GM06990 (cell line): Measurements from ENCODE around the gene NEK11.

Experiments
- DNase-seq: peaks from one replicate; pipeline ENCODE4 v3.0.0-alpha.2; 2011; ENCODE audit not compliant: insufficient read length; ENCODE audit errors: extremely low read depth
- H3K27me3 ChIP-seq: replicated peaks from 2 replicates; pipeline ENCODE4 v1.6.0; 2011; ENCODE audit warnings: low read length; ENCODE audit not compliant: control insufficient read depth, insufficient read depth
- H3K36me3 ChIP-seq: 2 replicates; pipeline ENCODE4 v1.5.1; 2011; ENCODE audit warnings: low read length; ENCODE audit not compliant: control insufficient read depth, insufficient read depth
- H3K4me3 ChIP-seq: replicated peaks from 2 replicates; pipeline ENCODE4 v1.5.1; 2011; ENCODE audit warnings: low read depth, mild to moderate bottlenecking, control low read depth, low read length
- TF ChIP-seq, protein P1 (sequence below): IDR thresholded peaks from 2 replicates; pipeline ENCODE4 v1.5.1; 2011; ENCODE audit warnings: low read length, control low read depth, mild to moderate bottlenecking, inconsistent platforms; ENCODE audit not compliant: insufficient read depth, poor library complexity, severe bottlenecking

Gene NEK11

DNA sequence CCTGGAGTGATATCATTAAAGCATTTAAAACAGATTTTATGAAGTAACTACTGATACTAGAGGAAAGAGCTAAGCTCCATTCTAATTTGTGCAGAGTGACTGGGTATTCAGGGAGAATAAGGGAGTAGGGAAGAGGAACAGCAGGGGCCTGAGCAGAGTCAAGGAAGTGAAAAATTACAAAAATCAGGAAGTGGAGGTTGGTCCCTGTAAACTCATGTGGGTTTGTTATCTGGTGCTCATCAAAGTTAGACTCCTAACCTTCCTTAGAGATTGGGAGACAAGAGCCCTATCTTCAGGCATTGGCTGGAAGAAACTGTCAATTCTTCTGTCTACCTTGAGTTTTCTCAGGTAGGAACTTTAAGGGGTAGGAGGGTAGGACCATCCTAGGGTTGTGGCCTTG is 82.5 kb downstream of the NEK11 start:
- H3K27me3 ChIP-seq, result no peaks in the 10 kb centered on the region
- DNase-seq, result no peak
- H3K36me3 ChIP-seq, result no peaks in the 10 kb centered on the region
- H3K4me3 ChIP-seq, result no peak overlapping the region
- TF ChIP-seq, protein P1, sequence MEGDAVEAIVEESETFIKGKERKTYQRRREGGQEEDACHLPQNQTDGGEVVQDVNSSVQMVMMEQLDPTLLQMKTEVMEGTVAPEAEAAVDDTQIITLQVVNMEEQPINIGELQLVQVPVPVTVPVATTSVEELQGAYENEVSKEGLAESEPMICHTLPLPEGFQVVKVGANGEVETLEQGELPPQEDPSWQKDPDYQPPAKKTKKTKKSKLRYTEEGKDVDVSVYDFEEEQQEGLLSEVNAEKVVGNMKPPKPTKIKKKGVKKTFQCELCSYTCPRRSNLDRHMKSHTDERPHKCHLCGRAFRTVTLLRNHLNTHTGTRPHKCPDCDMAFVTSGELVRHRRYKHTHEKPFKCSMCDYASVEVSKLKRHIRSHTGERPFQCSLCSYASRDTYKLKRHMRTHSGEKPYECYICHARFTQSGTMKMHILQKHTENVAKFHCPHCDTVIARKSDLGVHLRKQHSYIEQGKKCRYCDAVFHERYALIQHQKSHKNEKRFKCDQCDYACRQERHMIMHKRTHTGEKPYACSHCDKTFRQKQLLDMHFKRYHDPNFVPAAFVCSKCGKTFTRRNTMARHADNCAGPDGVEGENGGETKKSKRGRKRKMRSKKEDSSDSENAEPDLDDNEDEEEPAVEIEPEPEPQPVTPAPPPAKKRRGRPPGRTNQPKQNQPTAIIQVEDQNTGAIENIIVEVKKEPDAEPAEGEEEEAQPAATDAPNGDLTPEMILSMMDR, result no peak

DNA sequence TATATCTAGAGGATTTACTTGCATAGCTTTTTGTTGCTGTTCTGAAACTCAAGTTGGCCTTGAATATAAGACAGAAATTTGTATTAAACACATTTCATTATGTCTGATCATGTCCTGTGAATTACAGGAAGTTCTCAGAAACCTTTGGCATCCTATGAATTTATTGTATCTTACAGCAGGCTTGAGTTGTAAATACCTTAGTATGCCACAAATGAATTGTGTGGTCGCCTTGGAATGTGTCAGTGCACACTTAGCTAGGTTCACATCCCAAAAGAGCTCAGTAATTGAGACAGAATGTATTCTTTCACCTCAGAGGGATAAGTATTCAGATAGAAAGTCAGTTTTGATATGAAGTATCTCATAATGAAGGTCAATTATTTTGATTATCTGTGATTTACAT is 83.4 kb downstream of the NEK11 start:
- H3K27me3 ChIP-seq, result no peaks in the 10 kb centered on the region
- TF ChIP-seq, protein P1, result no peak
- DNase-seq, result no peak
- H3K36me3 ChIP-seq, result no peaks in the 10 kb centered on the region
- no peak overlapping the region for H3K4me3 ChIP-seq

DNA sequence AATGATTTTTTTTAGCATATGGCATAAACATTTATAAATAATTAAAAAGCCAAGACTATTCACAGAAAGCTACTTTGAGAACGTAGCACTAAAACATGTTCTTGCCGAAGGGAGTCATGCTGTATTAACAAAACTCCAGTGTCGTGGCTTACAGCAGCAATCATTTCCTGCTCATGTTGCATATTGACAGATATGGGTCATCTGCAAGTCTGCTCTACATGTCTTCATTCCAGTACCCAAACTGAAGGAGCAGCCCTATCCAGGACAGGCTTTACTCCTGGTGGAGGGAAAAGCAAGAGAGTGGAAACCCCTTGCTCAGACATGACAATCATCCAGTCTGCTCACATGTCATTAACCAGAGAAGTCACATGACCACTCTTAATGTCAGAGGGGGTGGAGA is 87.6 kb downstream of the NEK11 start:
- no peak overlapping the region for H3K4me3 ChIP-seq
- H3K27me3 ChIP-seq, result no peaks in the 10 kb centered on the region
- TF ChIP-seq, protein P1, result no peak
- no peak for DNase-seq
- no peaks in the 10 kb centered on the region for H3K36me3 ChIP-seq

DNA sequence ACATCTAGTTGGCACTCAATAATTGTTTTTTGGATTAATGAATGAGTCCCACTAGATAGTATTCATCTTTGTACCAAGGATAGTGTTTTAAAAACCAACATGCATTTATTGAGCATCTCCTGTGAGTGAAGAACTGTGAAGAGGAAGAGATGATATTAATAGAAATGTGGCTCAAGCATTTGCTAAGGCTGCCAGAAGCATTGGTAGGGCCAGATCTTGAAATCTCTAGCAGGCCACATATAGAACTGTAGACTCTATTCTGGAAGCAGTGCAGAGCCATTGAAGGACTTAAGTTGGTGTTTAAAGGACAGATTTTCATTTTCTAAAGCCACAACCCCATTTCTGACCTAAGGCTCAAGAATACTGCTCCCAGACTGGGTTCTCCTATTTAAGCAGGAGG is 99.0 kb downstream of the NEK11 start:
- TF ChIP-seq, protein P1, result no peak
- no peak for DNase-seq

DNA sequence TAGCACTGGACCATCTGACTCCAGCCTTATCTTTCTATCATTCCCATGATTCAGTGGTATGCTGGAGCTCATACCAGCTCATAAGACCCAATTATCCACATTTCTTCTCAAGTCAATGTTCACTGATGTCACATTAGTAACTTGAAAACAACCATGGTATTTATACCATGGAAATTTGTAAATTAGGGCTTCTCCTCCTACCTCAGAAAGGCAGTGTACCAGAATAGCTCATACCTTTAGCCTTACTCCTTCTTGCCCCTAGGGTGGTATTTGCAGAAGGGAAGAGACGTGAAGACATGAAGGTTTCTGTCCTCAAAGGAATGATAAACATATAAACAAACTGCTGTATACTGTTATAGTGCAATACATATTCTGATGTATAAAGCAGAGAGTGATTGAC is 114.2 kb downstream of the NEK11 start:
- H3K27me3 ChIP-seq, result no peaks in the 10 kb centered on the region
- TF ChIP-seq, protein P1, result no peak
- no peak for DNase-seq
- no peaks in the 10 kb centered on the region for H3K36me3 ChIP-seq
- H3K4me3 ChIP-seq, result no peak overlapping the region

More for the DNA sequence above, 99.0 kb downstream of the NEK11 start:
- H3K27me3 ChIP-seq, result no peaks in the 10 kb centered on the region
- no peaks in the 10 kb centered on the region for H3K36me3 ChIP-seq
- H3K4me3 ChIP-seq, result no peak overlapping the region

DNA sequence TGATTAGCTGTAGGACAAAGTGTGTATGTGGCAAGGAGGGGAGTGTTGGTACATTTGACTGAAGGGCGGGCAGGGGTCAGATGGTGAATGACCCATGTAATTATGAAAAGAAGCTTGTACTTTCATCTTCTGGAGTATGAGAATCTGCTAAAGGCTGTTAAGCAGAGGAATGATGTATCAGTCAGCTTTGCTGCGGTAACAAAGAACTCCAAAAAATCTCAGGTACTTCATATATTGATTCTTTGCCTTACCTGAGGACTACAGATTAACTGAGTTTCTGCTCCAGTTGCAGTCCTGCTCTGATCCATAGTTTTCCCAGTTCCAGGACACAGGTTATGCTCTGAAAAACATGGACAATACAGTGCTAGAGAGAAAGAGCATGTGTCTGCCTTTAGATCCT is 115.1 kb downstream of the NEK11 start:
- no peak overlapping the region for H3K4me3 ChIP-seq
- no peak for DNase-seq
- TF ChIP-seq, protein P1, result no peak
- no peaks in the 10 kb centered on the region for H3K36me3 ChIP-seq
- no peaks in the 10 kb centered on the region for H3K27me3 ChIP-seq
